ENCODE results near the gene SLC9B1. TPM values are rescaled to one million over a fixed set of nuclear protein-coding genes. Genes with fewer than 3 reads are reported as not detected.

The SLC9B1 gene
- total and polyA plus RNA-seq, 2 of the 8 experiments (the other 6 are each of a cell fraction or from before 2014, with no cell fraction given) = 0.08 to 0.19 TPM

DNA sequence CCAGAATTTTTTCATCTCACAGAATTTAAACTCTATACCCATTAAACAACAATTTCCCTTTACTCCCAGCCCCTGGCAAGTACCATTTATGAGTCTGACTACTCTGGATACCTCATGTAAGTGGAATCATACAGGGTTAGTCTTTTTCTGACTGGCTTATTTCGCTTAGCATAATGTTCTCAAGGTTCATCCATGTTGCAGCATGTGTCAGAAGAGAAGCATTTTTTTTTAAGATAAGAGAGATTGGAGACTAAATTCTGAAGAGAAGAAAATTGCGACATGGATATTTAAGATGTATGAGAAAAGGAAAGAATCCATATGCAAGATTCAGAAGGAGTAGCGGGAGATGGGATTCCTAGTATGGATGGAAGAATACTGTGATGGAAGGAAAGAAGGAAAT is 11.3 kb upstream of the SLC9B1 start:
- H3K27ac ChIP-seq (ENCODE audit: low read depth, low read length) = no peak overlapping the region
- POLR2A ChIA-PET (ENCODE audit: partially characterized antibody) = no interaction called here
- no peaks in the 10 kb centered on the region for H3K23me2 ChIP-seq (ENCODE audit: low read depth, low read length)

More for the DNA sequence above, 11.3 kb upstream of the SLC9B1 start:
- Histone ChIP-seq H2BK15ac (ENCODE audit: low read length) (no peak overlapping the region), H3K18ac (ENCODE audit: extremely low read depth, low read length) (no peak overlapping the region), H3K79me2 (ENCODE audit: control insufficient read depth in 1 of 2, insufficient read depth in 2 of 2, low read length in 2 of 2) (no peaks in the 10 kb centered on the region), H2BK5ac (ENCODE audit: low read depth, low read length) (no peak overlapping the region), H2AK5ac (ENCODE audit: low read depth, low read length) (no peak overlapping the region), H3K9me3 (ENCODE audit: insufficient read depth in 2 of 2, low read depth in 1 of 2, low read length in 1 of 2) (no peaks in the 10 kb centered on the region), H3K4me2 (ENCODE audit: insufficient read depth in 1 of 2, low read depth in 2 of 2, low read length in 2 of 2) (no peak overlapping the region), H3K79me1 (ENCODE audit: low read depth, low read length) (no peaks in the 10 kb centered on the region), H3K56ac (replicated peaks; ENCODE audit: insufficient read length, low read depth, low read length) (no peak overlapping the region), H2BK12ac (ENCODE audit: low read depth, low read length) (no peak overlapping the region), H3K27me3 (replicated peaks in 1 of 4; ENCODE audit: control insufficient read depth in 3 of 4, extremely low read depth in 1 of 4, insufficient read depth in 3 of 4, low read length in 3 of 4) (no peaks in the 10 kb centered on the region), H4K20me1 (replicated peaks in 1 of 2; ENCODE audit: control insufficient read depth in 1 of 2, insufficient read depth in 2 of 2, low read length in 2 of 2) (no peaks in the 10 kb centered on the region), H3K4ac (replicated peaks; ENCODE audit: insufficient read length, low read depth, low read length) (no peak overlapping the region), H3K4me3 (ENCODE audit: extremely low read depth in 1 of 4, insufficient read depth in 2 of 4, low read depth in 3 of 4, low read length in 4 of 4) (no peak overlapping the region), H3K36me3 (ENCODE audit: control insufficient read depth in 2 of 4, insufficient read depth in 4 of 4, low read length in 3 of 4) (no peaks in the 10 kb centered on the region), H4K8ac (ENCODE audit: extremely low read depth, insufficient read depth, low read length) (no peak overlapping the region), H2AFZ (ENCODE audit: low read length) (no peak overlapping the region), H2BK120ac (replicated peaks; ENCODE audit: low read depth, low read length) (no peak overlapping the region), H2BK20ac (ENCODE audit: low read length) (no peak overlapping the region), H4K5ac (ENCODE audit: insufficient read length, low read depth, low read length) (no peak overlapping the region), H3K4me1 (replicated peaks in 1 of 4; ENCODE audit: control insufficient read depth in 3 of 4, insufficient read depth in 4 of 4, low read length in 3 of 4) (no peaks in the 10 kb centered on the region), H3K14ac (ENCODE audit: insufficient read length) (no peak overlapping the region), H3K9ac (replicated peaks in 1 of 4; ENCODE audit: extremely low read depth in 1 of 4, low read depth in 3 of 4, low read length in 3 of 4) (no peak overlapping the region), H3K23ac (ENCODE audit: insufficient read length) (no peak overlapping the region), H4K91ac (replicated peaks; ENCODE audit: insufficient read length, low read length) (no peak overlapping the region)
- CTCF ChIA-PET (ENCODE audit: partially characterized antibody) = interaction anchor here (0.9 to 1.7 kb wide), 2 partner anchors 60 to 299 kb away, joined by 3 to 6 read pairs; no protein-coding TSS in a partner anchor
- TF ChIP-seq CEBPB (IDR thresholded peaks at IDR 0.05; ENCODE audit: low read depth, low read length) (no peak), CBX5 (IDR thresholded peaks at IDR 0.05; ENCODE audit: low read depth, low read length) (no peak), RFX5 (IDR thresholded peaks at IDR 0.05; ENCODE audit: borderline replicate concordance, low read depth, low read length) (no peak), KDM4A (IDR thresholded peaks at IDR 0.05; ENCODE audit: low read depth, low read length, severe bottlenecking) (no peak), CTBP2 (IDR thresholded peaks at IDR 0.05; ENCODE audit: borderline replicate concordance, insufficient read depth, insufficient read length, low read length) (no peak), GABPA (IDR thresholded peaks at IDR 0.05; ENCODE audit: borderline replicate concordance, insufficient read depth, low read length) (no peak)
- TF ChIP-seq, protein P1, sequence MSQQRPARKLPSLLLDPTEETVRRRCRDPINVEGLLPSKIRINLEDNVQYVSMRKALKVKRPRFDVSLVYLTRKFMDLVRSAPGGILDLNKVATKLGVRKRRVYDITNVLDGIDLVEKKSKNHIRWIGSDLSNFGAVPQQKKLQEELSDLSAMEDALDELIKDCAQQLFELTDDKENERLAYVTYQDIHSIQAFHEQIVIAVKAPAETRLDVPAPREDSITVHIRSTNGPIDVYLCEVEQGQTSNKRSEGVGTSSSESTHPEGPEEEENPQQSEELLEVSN (IDR thresholded peaks at IDR 0.05) = no peak
- WGBS, 2 experiments (ENCODE audit: extremely low coverage in 1 of 2, insufficient coverage in 1 of 2, insufficient read length in 1 of 2, insufficient replicate concordance in 2 of 2, low coverage in 1 of 2, low lambda C conversion rate in 2 of 2, missing lambda C conversion rate in 1 of 2) = 87 to 100% methylated on average over 1 to 3 of the region's 3 CpGs
- FAIRE-seq (no peak), DNase-seq (ENCODE audit: low read depth in 1 of 2, low spot score in 2 of 2) (no peak)

All from H1 (cell line).